Transverse colon (tissue), 4 donors: ENCODE measurements around the gene DNAH1. TPM values are rescaled to one million over a fixed set of nuclear protein-coding genes. Genes with fewer than 3 reads are reported as not detected.

Experiments used
- DNase-seq: peaks from one replicate; pipeline ENCODE4 v3.0.0-alpha.2; 2019
- H3K27ac ChIP-seq, 4 donors: fragments of 200-600 bp; sonication (generic); 2 replicates each; pipeline ENCODE4 v1.5.1; 2016 to 2018; ENCODE audit warnings: inconsistent platforms in 4 of 4
- H3K27me3 ChIP-seq: fragments of 200-600 bp; sonication (generic); 2 replicates; pipeline ENCODE4 v1.5.1; 2017; ENCODE audit warnings: inconsistent platforms
- H3K36me3 ChIP-seq, 4 donors: fragments of 200-600 bp; sonication (generic); 2 replicates each; pipeline ENCODE4 v1.5.1; 2017 to 2019; ENCODE audit warnings: inconsistent platforms in 4 of 4
- H3K4me1 ChIP-seq, 4 donors: fragments of 200-600 bp; sonication (generic); 2 replicates each; pipeline ENCODE4 v1.5.1; 2017 to 2020; ENCODE audit warnings: inconsistent platforms in 4 of 4
- H3K4me3 ChIP-seq, 4 donors: fragments of 200-600 bp; sonication (generic); 1 replicate in 1 of 4; 2 replicates in 3 of 4; pipeline versions ENCODE4 v1.5.1 to v1.6.1; 2017 to 2019; ENCODE audit warnings: inconsistent platforms in 4 of 4
- H3K9me3 ChIP-seq, 2 donors: fragments of 200-600 bp; sonication (generic); 2 replicates each; pipeline ENCODE4 v1.5.1; 2017 to 2019; ENCODE audit warnings: inconsistent platforms in 2 of 2
- EP300 ChIP-seq: sonication (generic); formaldehyde crosslinking; IDR thresholded peaks from one replicate; pipeline ENCODE4 v1.6.1; 2017; ENCODE audit warnings: antibody characterized with exemption, low read depth
- POLR2A ChIP-seq: fragments of 450-650 bp; IDR thresholded peaks from one replicate; pipeline ENCODE4 v1.6.1; 2016; ENCODE audit warnings: antibody characterized with exemption, mild to moderate bottlenecking, moderate library complexity
- POLR2AphosphoS5 ChIP-seq, 3 donors: sonication (generic); formaldehyde crosslinking; IDR thresholded peaks; one replicate each; pipeline ENCODE4 v1.6.1; 2016; ENCODE audit warnings: antibody characterized with exemption in 3 of 3
- WGBS, 2 donors: methylation state at CpG; one replicate each; pipeline ENCODE4 v1.1.5; 2018; ENCODE audit warnings: low coverage in 1 of 2; 5-methylcytosine and 5-hydroxymethylcytosine counted together
- in situ Hi-C, 4 donors: fragments of 200-750 bp; cut with MboI; loops; one replicate each; pipeline versions ENCODE4 v1.15.0 to v1.15.1; 2017; ENCODE audit warnings: low sequenced_read_pairs in 3 of 4, low pct_ligation_motif_present in 1 of 4, low pct_unique_long_range_greater_than_20kb in 1 of 4
- intact Hi-C: fragments of 100-400 bp; cut with DNase I; formaldehyde crosslinking; loops from one replicate; pipeline ENCODE4 v1.15.1; 2023; ENCODE audit warnings: low total_unique reads
- total RNA-seq, 4 donors: library from RNA; depleted of rRNA; stranded (reverse); fragments of >200 nt; gene quantifications; one replicate each; pipeline ENCODE4 v1.1.0, GENCODE V29; 2016
- TF ChIP-seq, protein P1 (sequence below), 5 experiments: fragments of 200-600 bp in 3 of 5; fragments of 450-650 bp in 2 of 5; sonication (generic) in 3 of 5; IDR thresholded peaks; 1 replicate in 2 of 5; 2 replicates in 3 of 5; pipeline ENCODE4 v1.5.1; 2016 to 2017; ENCODE audit warnings: antibody characterized with exemption in 5 of 5, inconsistent platforms in 3 of 5, mild to moderate bottlenecking in 2 of 5, moderate library complexity in 1 of 5

Gene DNAH1
- total RNA-seq, 4 donors from 2014 or later, result 17.6 to 102 (median 26.3) TPM

DNA sequence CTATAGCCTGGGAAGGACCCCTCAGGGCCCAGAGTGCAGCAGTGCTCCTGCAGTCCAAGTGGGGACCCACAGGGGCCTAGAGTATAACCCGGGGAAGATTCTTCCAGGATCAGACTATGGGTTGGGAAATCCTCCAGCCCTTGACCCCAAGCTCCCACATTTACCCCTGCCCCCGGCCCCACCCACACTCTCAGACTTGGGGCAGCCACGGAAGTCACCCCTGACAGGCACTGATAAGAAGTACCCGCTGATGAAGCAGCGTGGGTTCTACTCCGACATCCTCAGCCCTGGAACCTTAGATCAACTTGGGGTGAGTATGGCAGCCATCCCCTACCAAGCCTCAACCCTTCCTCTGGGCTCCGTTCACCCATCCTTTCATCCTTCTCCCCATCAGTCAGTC is 6.3 kb downstream of the DNAH1 start:
- no peak for TF ChIP-seq POLR2AphosphoS5 (IDR thresholded peaks at IDR 0.05)
- no peak for TF ChIP-seq EP300
- TF ChIP-seq POLR2A, result no peak
- TF ChIP-seq, protein P1, sequence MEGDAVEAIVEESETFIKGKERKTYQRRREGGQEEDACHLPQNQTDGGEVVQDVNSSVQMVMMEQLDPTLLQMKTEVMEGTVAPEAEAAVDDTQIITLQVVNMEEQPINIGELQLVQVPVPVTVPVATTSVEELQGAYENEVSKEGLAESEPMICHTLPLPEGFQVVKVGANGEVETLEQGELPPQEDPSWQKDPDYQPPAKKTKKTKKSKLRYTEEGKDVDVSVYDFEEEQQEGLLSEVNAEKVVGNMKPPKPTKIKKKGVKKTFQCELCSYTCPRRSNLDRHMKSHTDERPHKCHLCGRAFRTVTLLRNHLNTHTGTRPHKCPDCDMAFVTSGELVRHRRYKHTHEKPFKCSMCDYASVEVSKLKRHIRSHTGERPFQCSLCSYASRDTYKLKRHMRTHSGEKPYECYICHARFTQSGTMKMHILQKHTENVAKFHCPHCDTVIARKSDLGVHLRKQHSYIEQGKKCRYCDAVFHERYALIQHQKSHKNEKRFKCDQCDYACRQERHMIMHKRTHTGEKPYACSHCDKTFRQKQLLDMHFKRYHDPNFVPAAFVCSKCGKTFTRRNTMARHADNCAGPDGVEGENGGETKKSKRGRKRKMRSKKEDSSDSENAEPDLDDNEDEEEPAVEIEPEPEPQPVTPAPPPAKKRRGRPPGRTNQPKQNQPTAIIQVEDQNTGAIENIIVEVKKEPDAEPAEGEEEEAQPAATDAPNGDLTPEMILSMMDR (IDR thresholded peaks at IDR 0.05), result no peak
- H3K36me3 ChIP-seq, result no peaks in the 10 kb centered on the region
- 92% methylated on average over 7 of the region's 7 CpGs; no CpG with 5 or more reads in 1 of the 2 donors for WGBS, 2 donors
- DNase-seq, result no peak
- H3K4me3 ChIP-seq, result no peak overlapping the region
- H3K27ac ChIP-seq, result no peak overlapping the region
- peaks cover 4 to 8% (median 8%) of the 10 kb centered on the region in 4 donors for H3K4me1 ChIP-seq
- in situ Hi-C loops (no loop called here), intact Hi-C loops (no loop called here)
- H3K27me3 ChIP-seq, result no peaks in the 10 kb centered on the region
- H3K9me3 ChIP-seq, result no peaks in the 10 kb centered on the region

DNA sequence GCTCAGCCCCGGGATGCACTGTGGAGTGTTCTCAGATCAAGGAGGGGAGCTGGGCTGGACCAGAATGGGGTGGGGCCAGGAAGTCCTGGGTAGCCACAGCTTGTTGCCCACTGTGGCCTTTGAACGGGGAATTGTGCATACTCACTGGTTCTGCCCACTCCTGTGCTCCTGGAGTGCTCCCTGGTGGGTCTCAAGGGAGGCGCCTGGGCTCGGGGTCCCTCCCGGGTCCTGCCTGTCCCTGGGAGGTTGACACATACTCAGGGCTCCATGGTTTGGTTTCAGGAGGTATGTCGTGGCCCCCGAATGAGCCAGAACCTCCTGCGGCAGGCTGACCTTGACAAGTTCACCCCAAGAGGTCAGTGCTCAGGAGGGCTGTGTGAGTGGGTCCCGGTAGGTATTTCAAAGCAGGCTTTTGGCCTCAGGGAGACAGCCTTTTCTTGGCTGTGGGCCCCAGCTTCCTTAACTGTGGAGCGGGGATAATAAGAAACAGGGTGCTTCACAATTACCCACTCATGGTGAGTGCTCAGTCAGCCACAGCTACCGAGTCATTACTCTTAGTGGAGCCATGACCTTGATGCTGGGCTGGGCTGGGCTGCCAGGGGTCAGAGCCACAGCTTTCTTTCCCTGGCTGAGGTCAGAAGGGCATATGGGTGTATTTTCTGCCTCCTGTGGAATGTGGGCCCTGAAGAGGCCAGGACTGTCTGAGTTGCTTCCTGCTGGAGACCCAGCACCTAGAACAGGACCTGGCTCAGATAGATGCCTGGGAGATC is 7.6 kb downstream of the DNAH1 start:
- no peak for DNase-seq
- WGBS, 2 donors, result 90% methylated on average over 9 of the region's 11 CpGs; no CpG with 5 or more reads in 1 of the 2 donors

DNA sequence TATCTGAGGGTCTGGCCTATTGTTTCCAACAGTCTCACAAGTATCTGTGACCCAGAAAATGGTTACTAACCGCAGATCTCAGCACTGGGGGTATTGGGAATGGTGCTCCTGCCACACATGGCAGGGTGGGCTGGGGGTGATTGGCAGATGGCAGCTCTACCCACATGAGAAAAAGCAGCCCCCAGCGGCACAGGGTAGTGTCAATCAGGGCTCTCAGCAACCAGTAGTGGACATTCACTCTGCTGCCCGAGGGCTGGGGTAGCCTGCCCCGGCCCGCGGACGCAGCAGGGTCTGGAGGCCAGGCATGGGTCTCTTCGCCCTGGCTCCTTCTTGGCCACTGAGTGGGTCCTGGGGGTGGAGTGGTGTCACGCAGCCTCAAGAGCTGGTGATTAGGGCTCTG is 8.6 kb downstream of the DNAH1 start:
- 95% methylated on average over 9 of the region's 9 CpGs; no CpG with 5 or more reads in 1 of the 2 donors for WGBS, 2 donors
- Histone ChIP-seq H3K4me3 (no peak overlapping the region), H3K27ac (no peak overlapping the region), H3K4me1 (no peaks in the 10 kb centered on the region), H3K9me3 (no peaks in the 10 kb centered on the region), H3K36me3 (no peaks in the 10 kb centered on the region), H3K27me3 (no peaks in the 10 kb centered on the region)
- in situ Hi-C loops, result loop anchor here in 3 of 4 donors (25.0 kb wide), 2 partner anchors 87 to 312 kb away; partner anchors contain the start of genes PPM1M (in 2 of the 3), TLR9 (in 2 of the 3) and TWF2 (in 2 of the 3)
- TF ChIP-seq EP300 (no peak), POLR2A (no peak), POLR2AphosphoS5 (IDR thresholded peaks at IDR 0.05) (no peak)
- TF ChIP-seq, protein P1 (IDR thresholded peaks at IDR 0.05), result no peak
- DNase-seq, result no peak
- intact Hi-C loops, result no loop called here

More for the DNA sequence above, 7.6 kb downstream of the DNAH1 start:
- intact Hi-C loops, result no loop called here
- Histone ChIP-seq H3K4me1 (no peaks in the 10 kb centered on the region), H3K27ac (no peak overlapping the region), H3K9me3 (no peaks in the 10 kb centered on the region), H3K36me3 (no peaks in the 10 kb centered on the region), H3K27me3 (no peaks in the 10 kb centered on the region), H3K4me3 (no peak overlapping the region)
- TF ChIP-seq, protein P1 (IDR thresholded peaks at IDR 0.05), result no peak
- TF ChIP-seq EP300 (no peak), POLR2AphosphoS5 (IDR thresholded peaks at IDR 0.05) (no peak), POLR2A (no peak)
- in situ Hi-C loops, result no loop called here

DNA sequence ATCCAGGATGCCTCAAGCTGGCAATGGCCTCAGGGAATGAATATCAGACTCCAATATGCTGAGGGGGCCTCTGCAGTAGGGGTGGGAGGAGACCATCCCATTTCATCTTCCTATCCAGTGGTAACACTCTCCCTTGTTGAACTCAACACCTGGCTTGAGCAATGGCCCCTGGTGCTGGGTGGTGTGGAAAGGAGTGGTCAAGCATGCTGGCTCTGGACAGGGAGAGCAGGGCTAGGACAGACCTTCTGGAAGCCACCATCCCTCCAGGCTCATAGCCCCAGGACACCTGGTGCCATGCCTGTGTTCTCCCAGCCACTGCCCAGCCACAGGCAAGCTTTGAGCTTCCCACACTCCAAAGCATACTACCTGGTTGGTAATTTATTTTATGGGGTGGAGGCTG is 9.6 kb downstream of the DNAH1 start:
- in situ Hi-C loops, result loop anchor here in 3 of 4 donors (25.0 kb wide), 2 partner anchors 88 to 313 kb away; partner anchors contain the start of genes PPM1M (in 2 of the 3), TLR9 (in 2 of the 3) and TWF2 (in 2 of the 3)

More for the DNA sequence above, 9.6 kb downstream of the DNAH1 start:
- DNase-seq, result no peak
- Histone ChIP-seq H3K27ac (no peak overlapping the region), H3K9me3 (no peaks in the 10 kb centered on the region), H3K4me1 (no peaks in the 10 kb centered on the region), H3K27me3 (no peaks in the 10 kb centered on the region), H3K36me3 (no peaks in the 10 kb centered on the region), H3K4me3 (no peak overlapping the region)
- TF ChIP-seq, protein P1 (IDR thresholded peaks at IDR 0.05), result no peak
- TF ChIP-seq POLR2AphosphoS5 (IDR thresholded peaks at IDR 0.05), result no peak
- no peak for TF ChIP-seq EP300
- no peak for TF ChIP-seq POLR2A
- intact Hi-C loops, result no loop called here
